A549 (cell line): ENCODE results near the gene CNTN4. TPM values are rescaled to one million over a fixed set of nuclear protein-coding genes. Genes with fewer than 3 reads are reported as not detected.
"Not testable (repeated sequence)": the region's sequence is repeated elsewhere in the genome, so short reads cannot be mapped to it uniquely, and the experiment has no call there.

Experiments used
- ATAC-seq, 2 experiments: fragments of 200-7000 bp in 1 of 2; fragments of >200 bp in 1 of 2; cut with Nextera tagmentation in 1 of 2; cut with Tn5 transposase in 1 of 2; 3 replicates each; pipeline versions ENCODE4 v1.8.0 to v1.9.1; 2018 to 2020; ENCODE audit warnings: mild to moderate bottlenecking in 1 of 2, moderate library complexity in 1 of 2
- CTCF ChIA-PET: fragments of 300-600 bp; sonication (Branson Sonifier 250); formaldehyde crosslinking; extraction: SDS; loops from one replicate; lab custom pipeline; 2021; ENCODE audit warnings: antibody characterized with exemption, inconsistent platforms; lab: Yijun Ruan, JAX
- POLR2A ChIA-PET: fragments of 350-600 bp; formaldehyde crosslinking; extraction: SDS; loops from one replicate; lab custom pipeline; 2021; ENCODE audit warnings: antibody characterized with exemption, inconsistent platforms; lab: Yijun Ruan, JAX
- DNase-seq, 2 experiments: peaks; one replicate each; pipeline versions ENCODE4 v3.0.0 to v3.0.0-alpha.2; 2011 to 2016; ENCODE audit warnings: low read depth in 1 of 2, low spot score in 1 of 2
- FAIRE-seq: peaks from 2 replicates; lab custom pipeline; 2011; peaks lifted over from hg19 to GRCh38; lab: Jason Lieb, UNC
- H3K27ac ChIP-seq, 2 experiments: fragments of >200 bp; sonication (Bioruptor Twin); formaldehyde crosslinking; 3 replicates each; pipeline ENCODE4 v1.5.1; 2016 to 2017
- H3K4me1 ChIP-seq: fragments of >200 bp; sonication (Bioruptor Twin); formaldehyde crosslinking; 3 replicates; pipeline ENCODE4 v1.6.1; 2016
- H3K4me2 ChIP-seq: fragments of >200 bp; sonication (Bioruptor Twin); formaldehyde crosslinking; 3 replicates; pipeline ENCODE4 v1.6.1; 2016
- H3K4me3 ChIP-seq: fragments of >200 bp; sonication (Bioruptor Twin); formaldehyde crosslinking; 3 replicates; pipeline ENCODE4 v1.5.1; 2016
- H3K9me3 ChIP-seq: fragments of >200 bp; sonication (Bioruptor Twin); formaldehyde crosslinking; 3 replicates; pipeline ENCODE4 v1.6.1; 2016
- BHLHE40 ChIP-seq: IDR thresholded peaks from 2 replicates; pipeline ENCODE4 v1.6.1; 2012; ENCODE audit warnings: low read depth, low read length, inconsistent platforms
- CHD4 ChIP-seq: fragments of 200-600 bp; sonication (generic); IDR thresholded peaks from 2 replicates; pipeline ENCODE4 v1.6.1; 2016; ENCODE audit warnings: antibody characterized with exemption, mild to moderate bottlenecking, borderline replicate concordance
- EHF ChIP-seq: fragments of 250-450 bp; sonication (Bioruptor Pico); IDR thresholded peaks from 2 replicates; pipeline ENCODE4 v1.5.0; 2020; ENCODE audit warnings: mild to moderate bottlenecking
- EHMT2 ChIP-seq: fragments of 200-600 bp; sonication (generic); IDR thresholded peaks from 2 replicates; pipeline ENCODE4 v1.6.1; 2016; ENCODE audit warnings: antibody characterized with exemption, low read depth, mild to moderate bottlenecking, moderate library complexity
- EP300 ChIP-seq, 2 experiments: fragments of >200 bp; sonication (Bioruptor Twin); formaldehyde crosslinking; IDR thresholded peaks; 2 replicates in 1 of 2; 3 replicates in 1 of 2; pipeline ENCODE4 v1.6.1; 2016 to 2017
- FOSL2 ChIP-seq, 2 experiments: fragments of 450-650 bp in 1 of 2; fragments of >200 bp in 1 of 2; sonication (Bioruptor Twin) in 1 of 2; formaldehyde crosslinking; IDR thresholded peaks; 2 replicates each; pipeline versions ENCODE4 v1.5.0 to v1.6.1; 2016 to 2020; ENCODE audit warnings: mild to moderate bottlenecking in 1 of 2, moderate library complexity in 1 of 2
- FOXS1 ChIP-seq: fragments of 250-450 bp; sonication (Bioruptor Pico); IDR thresholded peaks from 2 replicates; pipeline ENCODE4 v1.5.0; 2020; ENCODE audit warnings: mild to moderate bottlenecking, moderate library complexity
- HMGXB4 ChIP-seq: fragments of 250-450 bp; sonication (Bioruptor Pico); IDR thresholded peaks from 2 replicates; pipeline ENCODE4 v1.5.0; 2021; ENCODE audit warnings: mild to moderate bottlenecking, moderate library complexity, borderline replicate concordance
- HOXA7 ChIP-seq: fragments of 250-450 bp; sonication (Bioruptor Pico); IDR thresholded peaks from 2 replicates; pipeline ENCODE4 v1.5.0; 2020; ENCODE audit warnings: mild to moderate bottlenecking, moderate library complexity
- HOXB13 ChIP-seq: fragments of 250-450 bp; sonication (Bioruptor Pico); IDR thresholded peaks from 2 replicates; pipeline ENCODE4 v1.5.0; 2020; ENCODE audit warnings: low read depth, mild to moderate bottlenecking, moderate library complexity
- JUN ChIP-seq, 2 experiments: fragments of >200 bp; sonication (Bioruptor Twin); formaldehyde crosslinking; IDR thresholded peaks; 2 replicates in 1 of 2; 3 replicates in 1 of 2; pipeline ENCODE4 v1.6.1; 2016 to 2017
- KDM1A ChIP-seq: fragments of 200-600 bp; sonication (generic); IDR thresholded peaks from 2 replicates; pipeline ENCODE4 v1.6.1; 2016; ENCODE audit warnings: low read depth, mild to moderate bottlenecking
- KDM5A ChIP-seq: fragments of 200-600 bp; sonication (generic); IDR thresholded peaks from 2 replicates; pipeline ENCODE4 v1.6.1; 2016; ENCODE audit warnings: antibody characterized with exemption, mild to moderate bottlenecking
- MYC ChIP-seq: IDR thresholded peaks from 2 replicates; pipeline ENCODE4 v1.6.1; 2012; ENCODE audit warnings: mild to moderate bottlenecking, inconsistent platforms, low read length, improper control_type of control experiment, borderline replicate concordance
- NPAS2 ChIP-seq: fragments of 250-450 bp; sonication (Bioruptor Pico); IDR thresholded peaks from 2 replicates; pipeline ENCODE4 v1.8.0; 2022; ENCODE audit warnings: mild to moderate bottlenecking, moderate library complexity, borderline replicate concordance
- PHF8 ChIP-seq: fragments of 200-600 bp; sonication (generic); IDR thresholded peaks from 2 replicates; pipeline ENCODE4 v1.6.1; 2016; ENCODE audit warnings: low read depth, mild to moderate bottlenecking, antibody characterized with exemption, moderate library complexity, borderline replicate concordance
- POLR2AphosphoS2 ChIP-seq: conservative IDR thresholded peaks from 2 replicates; pipeline ENCODE4 v1.6.1; 2012; ENCODE audit warnings: low read length, improper control_type of control experiment, inconsistent platforms
- RAD21 ChIP-seq, 2 experiments: fragments of >200 bp in 1 of 2; sonication (Bioruptor Twin) in 1 of 2; formaldehyde crosslinking in 1 of 2; IDR thresholded peaks in 1 of 2; conservative IDR thresholded peaks in 1 of 2; 2 replicates in 1 of 2; 3 replicates in 1 of 2; pipeline ENCODE4 v1.6.1; 2012 to 2018; ENCODE audit warnings: inconsistent platforms in 1 of 2
- RARB ChIP-seq: fragments of 250-450 bp; sonication (Bioruptor Pico); IDR thresholded peaks from 2 replicates; pipeline ENCODE4 v1.8.0; 2021; ENCODE audit warnings: mild to moderate bottlenecking, moderate library complexity
- RCOR1 ChIP-seq: fragments of 150-350 bp; IDR thresholded peaks from 2 replicates; pipeline ENCODE4 v1.6.1; 2014; ENCODE audit warnings: antibody characterized with exemption, low read length, low read depth
- SMC3 ChIP-seq: fragments of >200 bp; sonication (Bioruptor Twin); formaldehyde crosslinking; IDR thresholded peaks from 3 replicates; pipeline ENCODE4 v1.6.1; 2018; ENCODE audit warnings: inconsistent platforms
- TFCP2L1 ChIP-seq: fragments of 250-450 bp; sonication (Bioruptor Pico); IDR thresholded peaks from 2 replicates; pipeline ENCODE4 v1.5.0; 2021; ENCODE audit warnings: mild to moderate bottlenecking
- ZC3H11A ChIP-seq: fragments of 450-650 bp; IDR thresholded peaks from 2 replicates; pipeline ENCODE4 v1.6.1; 2014; ENCODE audit warnings: antibody characterized with exemption, mild to moderate bottlenecking
- ZFP36 ChIP-seq: fragments of 450-650 bp; IDR thresholded peaks from 2 replicates; pipeline ENCODE4 v1.6.1; 2014; ENCODE audit warnings: borderline replicate concordance; ENCODE audit not compliant: partially characterized antibody
- WGBS: methylation state at CpG from one replicate; pipeline ENCODE4 v1.1.6; 2017; ENCODE audit errors: missing lambda C conversion rate; 5-methylcytosine and 5-hydroxymethylcytosine counted together
- polyA plus RNA-seq, 4 experiments: library from polyadenylated mRNA; depleted of rRNA in 3 of 4; stranded (reverse); fragments of >200 nt; fragmentation: RNase III in 1 of 4; extraction: RNeasy Plus Mini Kit Qiagen cat#74134 plus additional on column Dnase treatment in 1 of 4; gene quantifications; 2 replicates in 3 of 4; 3 replicates in 1 of 4; pipeline ENCODE4 v1.2.3, GENCODE V29; 2011 to 2017
- TF ChIP-seq, protein P1 (sequence below): IDR thresholded peaks from 2 replicates; pipeline ENCODE4 v1.6.1; 2012
- TF ChIP-seq, protein P2 (sequence below): fragments of 150-350 bp; IDR thresholded peaks from 2 replicates; pipeline ENCODE4 v1.6.1; 2014; ENCODE audit warnings: low read depth, mild to moderate bottlenecking, low read length
- TF ChIP-seq, protein P3 (sequence below): IDR thresholded peaks from 2 replicates; pipeline ENCODE4 v1.6.1; 2012

Gene CNTN4
- polyA plus RNA-seq, 2 of the 4 experiments (the other 2 are of a cell fraction) = 0.03 TPM; not detected in 1

DNA sequence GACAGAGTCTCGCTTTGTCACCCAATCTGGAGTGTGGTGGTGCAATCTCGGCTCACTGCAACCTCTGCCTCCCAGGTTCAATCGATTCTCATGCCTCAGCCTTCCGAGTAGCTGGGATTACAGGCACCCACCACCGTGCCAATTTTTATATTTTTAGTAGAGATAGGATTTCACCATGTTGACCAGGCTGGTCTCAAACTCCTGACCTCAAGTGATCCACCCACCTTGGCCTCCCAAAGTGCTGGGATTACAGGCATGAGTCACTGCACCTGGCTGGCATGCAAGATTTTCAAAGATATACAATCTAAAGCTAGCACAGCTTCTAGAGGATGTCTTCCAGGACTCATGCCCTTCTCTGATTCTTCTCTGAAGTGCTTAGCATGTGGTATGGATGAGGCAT lies 722.3 kb downstream of the CNTN4 start:
- H3K27ac ChIP-seq, DNase-seq, CTCF ChIA-PET, H3K4me2 ChIP-seq, H3K4me1 ChIP-seq, FAIRE-seq, H3K4me3 ChIP-seq, H3K9me3 ChIP-seq, ATAC-seq: not testable (repeated sequence)
- 3% methylated on average over 5 of the region's 5 CpGs for WGBS
- POLR2A ChIA-PET = interaction anchor here (0.7 kb wide), 1 partner anchor 138 kb away, joined by 3 read pairs; no protein-coding TSS in a partner anchor

DNA sequence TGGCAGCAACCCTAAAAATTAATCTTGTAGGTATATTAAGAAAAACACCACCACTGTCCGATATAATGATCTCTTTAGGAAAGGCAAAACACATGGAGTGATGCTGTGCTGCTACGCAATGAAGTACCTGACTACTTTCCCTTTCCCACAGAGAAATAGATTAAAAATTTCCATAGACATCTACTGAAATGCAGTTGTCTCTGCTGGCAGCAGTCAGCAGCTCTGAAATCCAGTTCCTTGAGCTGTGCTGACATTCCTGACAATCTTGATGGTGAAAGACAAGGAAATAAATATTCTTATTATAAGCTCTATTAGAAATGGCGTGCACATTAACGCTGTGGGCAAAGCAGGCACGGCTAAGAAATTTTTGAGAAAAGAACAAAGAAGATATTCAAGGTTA lies 723.9 kb downstream of the CNTN4 start:
- Histone ChIP-seq H3K27ac (no peak overlapping the region), H3K4me2 (no peak overlapping the region), H3K4me1 (no peaks in the 10 kb centered on the region), H3K9me3 (no peaks in the 10 kb centered on the region), H3K4me3 (no peak overlapping the region)
- FAIRE-seq (no peak), DNase-seq (no peak), ATAC-seq (no peak)
- POLR2A ChIA-PET = no interaction called here
- CTCF ChIA-PET = no interaction called here
- 20% methylated on average over 5 of the region's 5 CpGs for WGBS
- TF ChIP-seq SMC3 = no peak
- TF ChIP-seq, protein P1, sequence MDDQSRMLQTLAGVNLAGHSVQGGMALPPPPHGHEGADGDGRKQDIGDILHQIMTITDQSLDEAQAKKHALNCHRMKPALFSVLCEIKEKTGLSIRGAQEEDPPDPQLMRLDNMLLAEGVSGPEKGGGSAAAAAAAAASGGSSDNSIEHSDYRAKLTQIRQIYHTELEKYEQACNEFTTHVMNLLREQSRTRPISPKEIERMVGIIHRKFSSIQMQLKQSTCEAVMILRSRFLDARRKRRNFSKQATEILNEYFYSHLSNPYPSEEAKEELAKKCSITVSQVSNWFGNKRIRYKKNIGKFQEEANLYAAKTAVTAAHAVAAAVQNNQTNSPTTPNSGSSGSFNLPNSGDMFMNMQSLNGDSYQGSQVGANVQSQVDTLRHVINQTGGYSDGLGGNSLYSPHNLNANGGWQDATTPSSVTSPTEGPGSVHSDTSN = no peak
- no peak for TF ChIP-seq PHF8
- TF ChIP-seq CHD4 = no peak
- no peak for TF ChIP-seq HOXB13 (CRISPR knock-in tag)
- no peak for TF ChIP-seq KDM5A
- TF ChIP-seq BHLHE40 = no peak
- TF ChIP-seq, protein P2, sequence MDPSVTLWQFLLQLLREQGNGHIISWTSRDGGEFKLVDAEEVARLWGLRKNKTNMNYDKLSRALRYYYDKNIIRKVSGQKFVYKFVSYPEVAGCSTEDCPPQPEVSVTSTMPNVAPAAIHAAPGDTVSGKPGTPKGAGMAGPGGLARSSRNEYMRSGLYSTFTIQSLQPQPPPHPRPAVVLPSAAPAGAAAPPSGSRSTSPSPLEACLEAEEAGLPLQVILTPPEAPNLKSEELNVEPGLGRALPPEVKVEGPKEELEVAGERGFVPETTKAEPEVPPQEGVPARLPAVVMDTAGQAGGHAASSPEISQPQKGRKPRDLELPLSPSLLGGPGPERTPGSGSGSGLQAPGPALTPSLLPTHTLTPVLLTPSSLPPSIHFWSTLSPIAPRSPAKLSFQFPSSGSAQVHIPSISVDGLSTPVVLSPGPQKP = no peak
- no peak for TF ChIP-seq NPAS2 (CRISPR knock-in tag)
- no peak for TF ChIP-seq ZC3H11A
- no peak for TF ChIP-seq RARB (CRISPR knock-in tag)
- TF ChIP-seq POLR2AphosphoS2 = no peak
- no peak for TF ChIP-seq FOSL2 (IDR thresholded peaks at IDR 0.05)
- no peak for TF ChIP-seq FOSL2 (CRISPR knock-in tag; IDR thresholded peaks at IDR 0.05)
- TF ChIP-seq RCOR1 = no peak
- no peak for TF ChIP-seq HMGXB4
- no peak for TF ChIP-seq EHF (CRISPR knock-in tag)
- no peak for TF ChIP-seq JUN (IDR thresholded peaks at IDR 0.05)
- no peak for TF ChIP-seq FOXS1 (CRISPR knock-in tag)
- no peak for TF ChIP-seq TFCP2L1 (CRISPR knock-in tag)
- TF ChIP-seq MYC = no peak

DNA sequence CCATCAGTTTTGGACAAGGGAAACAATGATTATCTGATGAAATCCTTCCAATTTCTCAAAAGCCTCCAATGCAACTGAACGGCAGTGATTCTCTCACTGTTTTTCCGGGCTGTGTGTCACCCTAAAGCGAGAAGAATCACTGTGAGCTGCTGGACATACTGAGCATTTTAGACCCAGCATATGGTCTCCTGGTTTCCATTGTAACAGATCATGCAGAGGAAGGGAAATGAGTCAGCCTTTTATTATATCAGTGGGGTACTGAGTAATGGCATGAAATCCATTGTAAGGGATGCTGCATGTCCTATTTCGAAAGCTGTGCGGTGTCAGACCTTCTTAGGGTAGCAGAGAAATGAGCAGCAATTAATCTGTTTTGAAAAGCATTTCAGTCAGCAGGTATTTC lies 724.4 kb downstream of the CNTN4 start:
- 4% methylated on average over 5 of the region's 5 CpGs for WGBS
- POLR2A ChIA-PET = no interaction called here

More for the DNA sequence above, 724.4 kb downstream of the CNTN4 start:
- CTCF ChIA-PET = no interaction called here
- TF ChIP-seq MYC = no peak
- TF ChIP-seq HOXA7 = no peak
- no peak for TF ChIP-seq HOXB13 (CRISPR knock-in tag)
- no peak for TF ChIP-seq RAD21 (conservative IDR thresholded peaks at IDR 0.05 in 1 of 2, IDR thresholded peaks at IDR 0.05 in 1 of 2)
- TF ChIP-seq NPAS2 (CRISPR knock-in tag) = no peak
- TF ChIP-seq KDM1A = no peak
- no peak for TF ChIP-seq EHMT2
- TF ChIP-seq, protein P3, sequence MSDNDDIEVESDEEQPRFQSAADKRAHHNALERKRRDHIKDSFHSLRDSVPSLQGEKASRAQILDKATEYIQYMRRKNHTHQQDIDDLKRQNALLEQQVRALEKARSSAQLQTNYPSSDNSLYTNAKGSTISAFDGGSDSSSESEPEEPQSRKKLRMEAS = no peak
- TF ChIP-seq RCOR1 = no peak
- TF ChIP-seq EP300 (IDR thresholded peaks at IDR 0.05) = no peak
- TF ChIP-seq ZFP36 = no peak
- H3K27ac ChIP-seq = no peak overlapping the region
- no peak for ATAC-seq
- FAIRE-seq = no peak
- H3K4me3 ChIP-seq = no peak overlapping the region
- H3K4me1 ChIP-seq = no peaks in the 10 kb centered on the region
- H3K4me2 ChIP-seq = no peak overlapping the region
- no peak for DNase-seq
- no peaks in the 10 kb centered on the region for H3K9me3 ChIP-seq
